Glomerular endothelial cell (primary cell): Measurements from ENCODE around the gene MACROD2. TPM values are rescaled to one million over a fixed set of nuclear protein-coding genes. Genes with fewer than 3 reads are reported as not detected.

Experiments used
- DNase-seq: peaks from one replicate; pipeline ENCODE4 v3.0.0-alpha.2; 2011; ENCODE audit warnings: low read depth, low spot score; ENCODE audit errors: extremely low read depth
- total RNA-seq: library from RNA; depleted of rRNA; stranded (reverse); fragments of >200 nt; gene quantifications from 2 replicates; pipeline ENCODE4 v1.2.3, GENCODE V29; 2015

MACROD2 gene
- total RNA-seq, 1 donor from 2014 or later: 0.76 TPM

DNA sequence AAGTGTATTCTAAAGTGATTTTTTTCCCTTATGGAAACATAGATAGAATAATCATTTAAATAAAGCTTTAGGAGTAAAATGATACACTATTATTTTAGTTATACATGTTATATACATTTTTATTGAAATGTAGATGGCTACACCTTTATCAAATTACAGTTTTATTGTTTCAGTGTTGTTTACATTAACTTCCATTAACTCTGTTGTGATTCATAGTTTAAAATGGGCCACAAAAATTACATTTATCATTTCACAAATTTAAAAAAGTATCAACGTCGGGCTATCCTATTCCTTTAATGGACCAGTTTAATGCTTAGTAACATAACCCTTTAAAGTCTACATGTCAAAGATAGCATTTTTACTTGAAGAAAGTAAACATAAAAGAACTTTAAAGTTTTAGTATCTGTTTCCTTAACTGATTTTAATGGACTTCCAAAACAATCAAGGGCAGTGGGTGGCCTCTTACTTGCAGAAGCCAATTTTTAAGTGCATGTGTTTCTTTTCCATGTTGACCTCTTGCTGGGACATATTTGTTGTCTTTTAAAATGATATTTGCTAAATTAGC is 389.9 kb downstream of the MACROD2 start:
- DNase-seq: no peak

DNA sequence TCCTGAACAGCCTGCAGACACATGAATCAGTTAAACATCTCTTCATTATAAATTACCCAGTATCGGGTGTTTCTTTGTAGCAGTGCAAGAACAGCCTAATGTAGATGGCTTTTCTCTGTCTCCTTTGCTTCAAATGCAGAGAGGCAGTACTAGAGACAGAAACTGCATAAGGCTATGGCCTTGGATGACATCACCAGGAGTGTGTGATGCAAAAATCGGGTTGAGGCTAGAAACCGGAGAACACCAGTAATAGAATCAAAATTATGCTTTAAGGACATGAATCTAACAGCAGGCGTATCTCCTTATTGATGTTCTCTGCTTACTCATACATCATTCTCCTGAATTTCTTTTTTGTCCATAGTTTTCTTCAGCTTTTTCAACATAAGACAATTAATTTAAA is 391.4 kb downstream of the MACROD2 start:
- DNase-seq: no peak

DNA sequence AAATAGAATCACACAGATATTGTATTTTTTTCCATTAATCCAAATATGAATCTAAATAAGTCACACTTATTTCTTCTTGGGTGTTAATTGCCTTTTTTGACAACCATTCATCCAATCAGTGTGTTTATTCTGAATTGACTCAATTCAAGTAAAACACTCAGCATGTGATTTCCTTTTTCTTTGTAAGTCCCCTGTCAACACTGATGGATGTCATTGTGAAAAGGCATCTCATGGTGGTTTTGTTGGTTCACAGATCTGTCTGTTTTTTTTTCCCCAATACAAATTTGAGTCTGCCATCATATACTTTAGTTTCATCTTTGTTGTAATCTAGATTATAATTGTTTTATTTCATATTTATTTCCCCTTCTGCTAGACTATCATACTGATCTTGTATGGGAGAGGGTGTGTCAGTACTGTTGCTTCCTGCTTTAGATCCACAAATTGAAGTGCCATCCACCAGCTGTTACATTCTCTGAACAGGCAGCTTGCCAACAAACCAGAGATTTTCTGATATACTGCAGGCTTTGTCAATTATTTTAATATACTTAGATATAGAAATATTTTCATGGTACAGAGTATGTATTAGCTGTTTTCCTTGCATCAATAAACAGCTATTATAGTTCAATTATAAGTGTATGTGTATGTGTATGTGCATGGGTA is 406.3 kb downstream of the MACROD2 start:
- DNase-seq: no peak

DNA sequence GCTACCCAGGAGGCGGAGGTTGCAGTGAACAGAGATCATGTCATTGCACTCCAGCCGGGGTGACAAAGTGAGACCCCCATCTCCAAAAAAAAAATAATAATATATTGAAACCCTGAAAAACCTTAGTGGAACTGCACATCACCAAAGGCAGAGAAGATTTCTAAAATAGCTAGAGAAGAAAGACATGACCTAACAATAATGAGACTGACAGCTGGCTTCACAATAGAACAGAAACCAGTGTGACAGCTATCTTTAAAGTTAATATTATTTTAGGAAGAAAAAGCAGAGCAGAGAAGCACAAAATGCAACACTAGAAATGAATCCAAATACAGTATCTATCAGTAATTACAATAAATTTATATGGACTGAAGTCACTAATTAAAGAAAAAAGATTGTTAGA is 409.2 kb downstream of the MACROD2 start:
- no peak for DNase-seq

DNA sequence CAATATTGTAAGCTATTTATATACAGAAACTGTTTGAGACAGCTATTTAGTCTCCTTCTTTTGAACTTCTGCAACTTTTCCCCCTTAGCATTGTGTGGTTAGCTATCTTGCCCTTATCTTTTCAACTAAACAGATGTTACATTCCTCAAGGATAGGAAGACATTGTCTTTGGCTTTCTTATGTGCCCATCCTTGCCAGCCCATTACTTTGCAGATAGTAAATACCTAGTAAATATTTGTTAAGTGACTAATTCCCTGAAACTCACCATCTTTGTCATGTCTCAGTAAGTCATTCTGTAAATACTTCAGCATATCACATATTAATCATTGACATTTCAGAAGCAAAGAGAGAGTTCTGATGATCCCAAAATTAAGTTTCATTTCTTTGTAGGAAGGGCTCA is 411.2 kb downstream of the MACROD2 start:
- DNase-seq: no peak

DNA sequence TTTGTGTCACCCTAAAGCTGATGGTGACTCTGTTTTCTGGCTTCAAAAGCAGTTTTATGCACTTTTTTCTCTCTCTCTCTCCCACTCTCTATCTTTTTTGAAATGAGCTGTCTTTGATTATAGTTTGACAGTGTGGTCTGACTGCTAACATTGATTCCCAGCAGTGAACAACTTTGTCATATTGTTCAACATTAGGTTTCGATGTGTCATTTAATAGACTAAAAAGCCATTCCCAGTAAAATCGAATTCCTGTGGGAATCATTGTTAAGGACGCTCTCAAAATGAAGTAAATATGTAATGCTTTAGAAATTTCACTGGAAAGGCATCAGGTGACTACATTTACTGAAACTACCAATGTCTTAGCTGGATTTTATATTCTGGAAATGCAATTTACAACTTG is 412.0 kb downstream of the MACROD2 start:
- no peak for DNase-seq

DNA sequence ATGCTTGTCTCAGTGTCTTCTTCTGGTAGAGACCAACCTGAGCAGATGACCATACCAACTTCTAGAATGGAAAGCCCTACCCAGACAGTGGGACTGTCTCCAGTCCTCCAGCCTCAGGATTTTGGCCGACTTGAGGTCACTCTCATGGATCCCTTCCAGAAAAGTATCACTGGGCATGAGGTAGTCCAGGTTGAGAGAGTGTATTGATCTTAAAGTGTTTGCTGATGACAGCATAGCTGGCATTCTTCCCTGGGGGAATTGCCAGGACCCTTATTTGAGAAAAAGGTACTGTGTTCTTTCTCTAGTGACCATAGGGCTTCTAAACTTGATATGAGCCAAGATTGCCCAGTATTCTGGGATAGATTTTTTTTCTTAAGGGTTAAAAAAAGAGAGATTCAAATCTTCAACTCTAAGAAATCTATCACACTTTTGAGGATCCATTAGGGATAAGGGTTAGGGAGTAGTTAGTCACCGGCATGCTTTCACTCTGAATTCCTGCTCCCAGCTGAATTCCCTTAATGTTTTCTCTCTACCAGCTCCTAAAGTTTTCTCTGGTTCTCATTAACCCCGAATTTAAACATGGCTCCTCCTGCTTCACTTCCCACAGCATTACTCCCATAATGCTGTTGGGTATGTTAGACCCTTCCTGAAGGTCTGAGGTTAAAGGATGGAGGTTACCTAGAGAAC is 415.7 kb downstream of the MACROD2 start:
- DNase-seq: no peak

DNA sequence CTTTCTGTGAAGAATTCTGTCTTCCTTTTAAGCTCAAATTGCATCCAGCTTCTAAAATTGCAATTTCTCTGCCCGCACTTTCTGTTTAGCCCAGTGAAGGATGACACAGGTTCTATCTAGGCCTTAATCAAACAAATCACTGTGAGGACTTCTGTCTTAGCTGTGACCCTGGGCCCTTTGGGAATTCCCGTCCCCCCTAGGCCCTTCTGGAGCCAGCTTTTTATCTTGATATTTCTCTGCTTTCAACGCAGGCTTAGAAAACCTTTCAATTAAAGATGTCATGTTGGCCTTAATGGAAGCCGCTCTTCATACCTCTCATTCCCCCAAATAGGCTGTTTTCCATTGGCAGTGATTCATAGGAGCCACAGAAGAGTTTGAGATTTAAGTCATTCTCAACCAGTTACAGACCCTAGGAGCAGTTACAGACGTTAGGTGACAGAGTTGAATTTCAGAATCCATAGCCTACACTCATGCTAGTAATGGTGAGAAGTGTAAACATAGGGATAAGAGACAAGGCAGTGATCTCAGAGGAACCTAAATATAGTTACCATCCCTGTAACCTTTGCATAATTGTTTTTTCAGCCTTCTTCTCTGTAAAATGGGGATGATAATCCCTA is 416.9 kb downstream of the MACROD2 start:
- DNase-seq: no peak

DNA sequence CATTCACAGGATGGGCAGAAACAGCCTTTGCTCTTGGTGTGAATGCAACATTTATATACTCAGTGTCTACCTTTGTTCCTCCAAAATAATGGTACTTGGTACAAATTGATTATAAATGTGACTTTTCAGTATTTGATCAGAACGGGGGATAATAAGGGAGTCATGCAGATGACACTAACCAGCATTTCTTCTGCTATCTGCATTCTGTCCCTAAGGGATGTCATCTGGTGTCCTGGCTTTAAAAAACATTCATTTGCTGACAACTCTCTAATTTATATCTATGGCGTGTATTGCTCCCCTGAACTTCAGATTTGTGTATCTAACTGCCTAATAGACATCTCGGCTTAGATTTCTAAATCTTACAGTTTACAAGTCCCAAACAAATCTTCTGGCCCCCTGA is 418.5 kb downstream of the MACROD2 start:
- no peak for DNase-seq

DNA sequence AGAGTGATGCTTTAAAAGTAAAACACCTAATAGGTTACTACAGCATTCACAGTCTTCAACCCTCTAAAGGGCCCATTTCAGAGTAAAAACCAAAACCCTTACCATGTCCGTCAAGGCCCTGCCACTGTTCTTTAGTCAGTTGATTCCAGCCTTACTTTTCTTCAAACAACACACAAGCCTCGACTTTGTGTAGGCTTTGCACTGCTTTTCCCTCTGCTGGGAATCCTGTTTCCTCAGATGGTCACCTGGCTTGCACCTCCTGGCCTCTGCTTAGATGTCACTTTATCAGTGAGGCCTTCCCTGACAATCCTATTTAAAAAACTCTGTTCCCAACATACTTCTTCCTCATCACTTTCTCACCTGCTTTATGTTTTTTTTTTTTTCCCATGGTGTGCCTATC is 419.2 kb downstream of the MACROD2 start:
- DNase-seq: no peak

DNA sequence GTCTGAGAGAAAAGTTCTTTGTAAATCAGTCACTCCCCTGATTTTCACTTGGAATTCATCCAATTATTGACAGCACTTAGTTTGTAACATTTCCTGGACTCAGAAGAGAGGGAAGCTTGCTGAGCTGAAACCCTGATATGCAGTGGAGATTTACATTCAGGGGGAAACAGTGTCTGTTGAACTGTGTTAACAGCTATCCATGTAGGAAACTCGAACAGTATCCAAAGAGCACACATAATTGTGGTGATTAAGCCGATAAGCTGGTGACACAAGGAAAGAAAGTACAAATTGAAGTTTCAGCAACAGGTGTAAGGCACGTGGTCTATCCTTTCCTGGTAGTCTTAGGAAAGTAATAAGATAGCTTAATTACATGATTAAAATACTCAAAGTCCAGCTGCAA is 420.2 kb downstream of the MACROD2 start:
- DNase-seq: no peak

DNA sequence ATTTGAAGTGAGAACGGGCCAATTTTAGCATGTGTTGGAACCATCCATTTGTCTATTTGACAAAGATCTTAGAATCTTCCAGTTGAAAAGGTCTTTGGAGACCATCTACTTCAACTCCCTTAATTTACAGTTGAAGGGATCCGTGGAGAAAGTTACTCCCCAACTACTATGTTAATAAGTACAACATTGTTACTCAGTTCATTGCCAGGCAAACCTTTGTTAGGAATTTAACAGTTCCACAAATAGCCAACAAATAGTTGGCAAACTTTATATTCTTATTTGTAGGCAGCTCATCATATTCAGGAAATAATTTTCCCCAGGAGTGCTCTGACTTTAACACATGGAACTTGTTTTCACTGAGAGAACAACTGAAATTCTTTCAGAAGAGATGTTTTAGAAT is 423.1 kb downstream of the MACROD2 start:
- no peak for DNase-seq

DNA sequence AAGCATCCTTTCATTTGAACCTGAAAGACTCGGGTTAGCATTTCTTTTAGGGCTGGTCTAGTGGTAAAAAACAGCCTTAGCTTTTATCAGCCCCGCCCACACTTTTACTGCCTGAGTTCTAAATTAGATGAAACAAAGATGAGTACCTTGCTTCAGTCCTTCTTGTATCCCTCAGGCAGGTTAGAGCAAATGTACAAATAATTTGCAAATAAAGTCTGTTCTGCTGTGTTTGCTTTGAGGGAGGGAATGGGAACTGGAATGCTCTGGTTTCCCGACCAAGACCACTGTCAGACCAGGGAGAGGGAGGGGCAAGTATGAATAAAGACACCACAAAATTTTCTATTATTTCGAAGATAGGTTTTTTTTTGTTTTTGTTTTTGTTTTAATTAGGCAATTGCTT is 427.6 kb downstream of the MACROD2 start:
- no peak for DNase-seq

DNA sequence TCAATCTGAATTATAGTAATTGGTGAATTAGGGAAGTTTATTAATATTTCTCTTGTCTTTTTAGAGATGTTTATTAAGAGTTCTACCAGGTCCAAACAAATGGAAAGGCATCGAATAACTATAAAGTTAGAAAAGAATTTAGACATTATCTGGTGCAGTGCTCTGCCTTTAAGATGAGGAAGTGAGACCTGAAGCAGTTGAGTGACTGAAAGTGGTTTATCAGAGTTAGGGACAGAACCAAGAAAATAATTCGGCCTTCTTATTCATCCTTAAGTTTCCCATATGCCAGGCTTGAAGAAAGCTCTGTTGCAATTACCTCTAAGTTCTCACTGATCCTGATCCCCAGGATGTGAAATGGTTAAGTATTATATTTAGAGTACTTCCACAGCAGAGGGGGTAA is 436.3 kb downstream of the MACROD2 start:
- DNase-seq: no peak

DNA sequence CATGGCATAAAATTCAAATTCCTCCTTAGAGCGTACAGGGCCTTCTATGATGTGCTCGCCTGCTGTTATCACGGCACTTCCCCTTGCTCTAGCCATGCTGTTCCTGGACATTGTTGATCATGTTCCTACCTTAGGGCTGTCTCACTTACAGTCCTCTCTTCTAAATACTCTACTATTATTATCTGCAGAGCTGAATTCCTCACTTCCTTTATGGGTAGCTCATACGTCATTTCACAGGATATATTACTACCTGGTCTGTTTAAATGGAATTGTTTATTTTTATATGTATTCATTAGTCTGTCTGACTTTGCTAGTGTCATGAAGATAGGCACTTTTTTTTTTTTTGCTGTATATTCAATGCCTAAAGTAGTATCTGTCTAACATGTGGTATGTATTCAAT is 436.8 kb downstream of the MACROD2 start:
- DNase-seq: no peak

DNA sequence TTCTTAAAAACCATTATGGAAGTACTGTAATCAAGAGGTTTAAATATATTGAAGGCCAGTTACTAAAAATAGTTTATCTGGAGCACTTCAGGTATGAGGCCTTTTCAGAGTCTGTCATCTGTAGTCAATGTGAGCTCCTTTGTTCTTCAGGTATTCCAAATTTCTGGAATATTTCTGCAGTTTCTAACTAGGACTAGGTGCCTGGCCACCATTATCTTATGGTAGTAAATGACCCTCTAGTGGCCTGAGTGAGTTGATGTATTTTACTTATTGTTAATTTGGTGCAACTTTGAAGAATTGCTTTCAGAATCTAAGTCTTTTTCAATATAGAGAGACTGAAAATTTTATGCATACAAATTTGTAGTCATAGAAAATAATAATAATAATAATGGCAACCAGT is 437.3 kb downstream of the MACROD2 start:
- DNase-seq: no peak

DNA sequence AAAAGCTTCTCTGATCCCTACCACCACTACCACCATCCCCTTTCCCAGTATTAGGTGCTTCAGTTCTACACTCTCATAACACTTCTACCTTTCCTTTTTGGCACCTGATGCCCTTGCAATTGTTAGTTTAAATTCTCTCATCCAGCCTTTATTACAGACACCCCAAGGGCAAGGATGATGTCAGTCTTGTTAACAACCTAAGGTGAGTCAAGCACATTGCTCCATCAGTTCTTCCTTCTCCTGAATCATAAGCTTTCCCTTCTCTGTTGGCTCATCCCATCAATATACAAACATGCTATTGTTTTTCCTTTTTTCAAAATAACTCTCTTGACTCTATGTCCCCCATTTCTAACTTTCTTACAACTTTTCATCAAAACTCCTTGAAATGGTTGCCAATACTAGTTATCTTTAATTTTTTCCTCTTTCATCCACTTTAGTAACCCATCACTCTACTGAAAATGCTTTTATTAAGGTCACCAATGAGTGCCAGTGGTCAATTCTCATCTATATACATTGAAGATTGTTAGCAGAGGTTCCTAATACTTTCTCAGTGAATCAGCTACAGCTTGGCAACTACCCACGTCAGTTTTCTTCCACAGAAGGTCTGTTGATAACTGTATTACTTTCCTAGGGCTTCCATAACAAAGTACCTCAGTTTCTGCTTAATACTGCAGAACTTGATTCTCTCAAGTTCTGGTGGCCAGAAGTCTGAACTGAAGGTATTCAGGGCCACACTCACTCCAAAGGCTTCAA is 439.2 kb downstream of the MACROD2 start:
- DNase-seq: no peak

DNA sequence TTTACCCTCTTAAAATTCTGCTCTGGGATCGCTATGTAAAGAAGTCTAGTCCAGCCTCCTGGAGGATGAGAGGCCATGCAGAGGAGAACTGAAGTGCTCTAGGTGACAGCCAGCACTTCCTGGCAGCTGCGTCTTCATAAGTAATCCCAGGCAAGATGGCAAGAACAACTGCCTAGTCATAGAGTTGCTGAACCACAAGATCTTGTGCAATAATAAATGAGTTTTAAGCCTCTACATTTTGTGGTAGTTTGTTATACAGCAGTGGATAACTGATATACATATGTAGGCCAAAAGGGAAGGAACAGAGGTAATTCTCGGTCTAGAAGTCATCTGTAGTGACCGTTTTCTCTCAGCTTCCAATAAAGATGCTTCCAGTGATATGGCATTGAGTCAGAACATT is 445.9 kb downstream of the MACROD2 start:
- no peak for DNase-seq

DNA sequence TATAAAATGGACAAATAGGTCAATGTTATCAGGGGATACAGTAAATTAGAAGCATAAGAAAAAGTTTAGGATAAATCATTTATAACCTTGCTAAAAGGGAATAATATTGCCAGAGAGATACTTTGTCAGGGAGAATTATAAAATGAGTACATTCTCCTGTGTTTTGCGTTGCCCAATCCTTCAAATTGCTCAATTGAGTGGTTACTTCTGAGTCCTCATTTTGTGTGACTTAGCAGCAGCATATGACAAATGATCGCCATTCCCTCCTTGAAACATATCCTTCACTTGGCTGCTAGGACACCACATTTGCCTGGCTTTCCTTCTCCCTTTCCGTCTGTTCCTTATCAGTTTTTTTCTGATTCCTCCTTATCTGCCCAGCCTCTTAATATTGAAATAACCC is 448.8 kb downstream of the MACROD2 start:
- DNase-seq: no peak

DNA sequence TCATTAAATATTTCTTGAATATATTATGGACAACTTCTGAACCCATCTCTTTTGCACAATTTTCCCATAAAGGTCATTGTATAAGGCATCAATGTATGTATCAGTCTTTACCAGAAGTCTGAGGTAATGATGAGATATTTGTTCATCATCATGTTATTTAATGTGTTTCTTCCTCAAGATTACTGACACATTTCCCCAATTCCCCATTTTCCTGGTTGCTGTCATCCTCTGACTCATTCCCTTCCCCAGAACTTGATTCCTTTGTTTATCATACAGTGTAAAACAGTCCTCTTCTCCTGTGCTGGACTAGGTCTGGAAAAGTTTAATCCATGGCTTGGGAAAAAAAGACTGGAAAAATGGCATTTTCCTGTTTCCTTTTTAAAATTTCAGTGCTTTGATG is 450.0 kb downstream of the MACROD2 start:
- peak; percentile 36 for DNase-seq

DNA sequence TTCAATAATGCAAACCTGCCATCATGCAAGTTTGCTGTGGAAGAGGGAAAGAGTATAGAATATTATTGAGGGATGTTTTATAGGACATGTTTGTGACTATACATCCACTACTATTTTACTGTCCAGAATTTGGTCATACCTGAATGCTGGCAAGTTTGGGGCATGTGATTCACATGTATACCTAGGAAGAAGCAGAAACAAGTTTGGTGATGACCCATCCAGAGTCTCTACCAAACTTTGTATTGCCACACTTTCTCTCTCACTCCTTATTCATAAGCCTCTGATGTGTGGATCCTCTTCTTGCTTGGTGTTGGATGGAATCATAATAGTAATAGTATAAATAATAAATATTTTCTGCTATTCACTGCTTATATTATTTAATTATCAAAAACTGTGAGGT is 450.6 kb downstream of the MACROD2 start:
- no peak for DNase-seq
